GM23338 (cell line): ENCODE data around the gene NUSAP1.

Source experiments
- EZH2 ChIP-seq: fragments of 200-600 bp; sonication (generic); IDR thresholded peaks from one replicate; pipeline ENCODE4 v1.8.0; 2017; ENCODE audit warnings: antibody characterized with exemption, mild to moderate bottlenecking, low read depth; ENCODE audit not compliant: unreplicated experiment
- EZH2phosphoT487 ChIP-seq: fragments of 200-600 bp; sonication (generic); IDR thresholded peaks from one replicate; pipeline ENCODE4 v1.8.1; 2018; ENCODE audit warnings: antibody characterized with exemption; ENCODE audit not compliant: unreplicated experiment
- JUNB ChIP-seq: IDR thresholded peaks from one replicate; pipeline ENCODE4 v1.6.1; 2016; ENCODE audit warnings: antibody characterized with exemption; ENCODE audit not compliant: unreplicated experiment
- POLR2AphosphoS5 ChIP-seq: IDR thresholded peaks from 2 replicates; pipeline ENCODE4 v1.6.1; 2016; ENCODE audit warnings: antibody characterized with exemption, low read depth
- TF ChIP-seq, protein P1 (sequence below), 2 experiments: fragments of 200-600 bp in 1 of 2; sonication (generic) in 1 of 2; conservative IDR thresholded peaks; 2 replicates each; pipeline versions ENCODE4 v1.5.1 to v1.6.1; 2016 to 2017; ENCODE audit warnings: antibody characterized with exemption in 2 of 2, low read depth in 2 of 2, mild to moderate bottlenecking in 2 of 2, moderate library complexity in 1 of 2
- TF ChIP-seq, protein P2 (sequence below): fragments of 250-450 bp; sonication (Bioruptor Pico); IDR thresholded peaks from 2 replicates; pipeline ENCODE4 v1.5.0; 2020; ENCODE audit warnings: mild to moderate bottlenecking, moderate library complexity
- TF ChIP-seq, protein P3 (sequence below): IDR thresholded peaks from one replicate; pipeline ENCODE4 v1.6.1; 2018; ENCODE audit warnings: antibody characterized with exemption; ENCODE audit not compliant: unreplicated experiment

- TF ChIP-seq POLR2AphosphoS5 (no peak), EZH2phosphoT487 (no peak), EZH2 (no peak), JUNB (no peak)
- TF ChIP-seq, protein P1, sequence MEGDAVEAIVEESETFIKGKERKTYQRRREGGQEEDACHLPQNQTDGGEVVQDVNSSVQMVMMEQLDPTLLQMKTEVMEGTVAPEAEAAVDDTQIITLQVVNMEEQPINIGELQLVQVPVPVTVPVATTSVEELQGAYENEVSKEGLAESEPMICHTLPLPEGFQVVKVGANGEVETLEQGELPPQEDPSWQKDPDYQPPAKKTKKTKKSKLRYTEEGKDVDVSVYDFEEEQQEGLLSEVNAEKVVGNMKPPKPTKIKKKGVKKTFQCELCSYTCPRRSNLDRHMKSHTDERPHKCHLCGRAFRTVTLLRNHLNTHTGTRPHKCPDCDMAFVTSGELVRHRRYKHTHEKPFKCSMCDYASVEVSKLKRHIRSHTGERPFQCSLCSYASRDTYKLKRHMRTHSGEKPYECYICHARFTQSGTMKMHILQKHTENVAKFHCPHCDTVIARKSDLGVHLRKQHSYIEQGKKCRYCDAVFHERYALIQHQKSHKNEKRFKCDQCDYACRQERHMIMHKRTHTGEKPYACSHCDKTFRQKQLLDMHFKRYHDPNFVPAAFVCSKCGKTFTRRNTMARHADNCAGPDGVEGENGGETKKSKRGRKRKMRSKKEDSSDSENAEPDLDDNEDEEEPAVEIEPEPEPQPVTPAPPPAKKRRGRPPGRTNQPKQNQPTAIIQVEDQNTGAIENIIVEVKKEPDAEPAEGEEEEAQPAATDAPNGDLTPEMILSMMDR (conservative IDR thresholded peaks at IDR 0.05; ENCODE audit: low read depth in 2 of 2), result no peak
- TF ChIP-seq, protein P2, sequence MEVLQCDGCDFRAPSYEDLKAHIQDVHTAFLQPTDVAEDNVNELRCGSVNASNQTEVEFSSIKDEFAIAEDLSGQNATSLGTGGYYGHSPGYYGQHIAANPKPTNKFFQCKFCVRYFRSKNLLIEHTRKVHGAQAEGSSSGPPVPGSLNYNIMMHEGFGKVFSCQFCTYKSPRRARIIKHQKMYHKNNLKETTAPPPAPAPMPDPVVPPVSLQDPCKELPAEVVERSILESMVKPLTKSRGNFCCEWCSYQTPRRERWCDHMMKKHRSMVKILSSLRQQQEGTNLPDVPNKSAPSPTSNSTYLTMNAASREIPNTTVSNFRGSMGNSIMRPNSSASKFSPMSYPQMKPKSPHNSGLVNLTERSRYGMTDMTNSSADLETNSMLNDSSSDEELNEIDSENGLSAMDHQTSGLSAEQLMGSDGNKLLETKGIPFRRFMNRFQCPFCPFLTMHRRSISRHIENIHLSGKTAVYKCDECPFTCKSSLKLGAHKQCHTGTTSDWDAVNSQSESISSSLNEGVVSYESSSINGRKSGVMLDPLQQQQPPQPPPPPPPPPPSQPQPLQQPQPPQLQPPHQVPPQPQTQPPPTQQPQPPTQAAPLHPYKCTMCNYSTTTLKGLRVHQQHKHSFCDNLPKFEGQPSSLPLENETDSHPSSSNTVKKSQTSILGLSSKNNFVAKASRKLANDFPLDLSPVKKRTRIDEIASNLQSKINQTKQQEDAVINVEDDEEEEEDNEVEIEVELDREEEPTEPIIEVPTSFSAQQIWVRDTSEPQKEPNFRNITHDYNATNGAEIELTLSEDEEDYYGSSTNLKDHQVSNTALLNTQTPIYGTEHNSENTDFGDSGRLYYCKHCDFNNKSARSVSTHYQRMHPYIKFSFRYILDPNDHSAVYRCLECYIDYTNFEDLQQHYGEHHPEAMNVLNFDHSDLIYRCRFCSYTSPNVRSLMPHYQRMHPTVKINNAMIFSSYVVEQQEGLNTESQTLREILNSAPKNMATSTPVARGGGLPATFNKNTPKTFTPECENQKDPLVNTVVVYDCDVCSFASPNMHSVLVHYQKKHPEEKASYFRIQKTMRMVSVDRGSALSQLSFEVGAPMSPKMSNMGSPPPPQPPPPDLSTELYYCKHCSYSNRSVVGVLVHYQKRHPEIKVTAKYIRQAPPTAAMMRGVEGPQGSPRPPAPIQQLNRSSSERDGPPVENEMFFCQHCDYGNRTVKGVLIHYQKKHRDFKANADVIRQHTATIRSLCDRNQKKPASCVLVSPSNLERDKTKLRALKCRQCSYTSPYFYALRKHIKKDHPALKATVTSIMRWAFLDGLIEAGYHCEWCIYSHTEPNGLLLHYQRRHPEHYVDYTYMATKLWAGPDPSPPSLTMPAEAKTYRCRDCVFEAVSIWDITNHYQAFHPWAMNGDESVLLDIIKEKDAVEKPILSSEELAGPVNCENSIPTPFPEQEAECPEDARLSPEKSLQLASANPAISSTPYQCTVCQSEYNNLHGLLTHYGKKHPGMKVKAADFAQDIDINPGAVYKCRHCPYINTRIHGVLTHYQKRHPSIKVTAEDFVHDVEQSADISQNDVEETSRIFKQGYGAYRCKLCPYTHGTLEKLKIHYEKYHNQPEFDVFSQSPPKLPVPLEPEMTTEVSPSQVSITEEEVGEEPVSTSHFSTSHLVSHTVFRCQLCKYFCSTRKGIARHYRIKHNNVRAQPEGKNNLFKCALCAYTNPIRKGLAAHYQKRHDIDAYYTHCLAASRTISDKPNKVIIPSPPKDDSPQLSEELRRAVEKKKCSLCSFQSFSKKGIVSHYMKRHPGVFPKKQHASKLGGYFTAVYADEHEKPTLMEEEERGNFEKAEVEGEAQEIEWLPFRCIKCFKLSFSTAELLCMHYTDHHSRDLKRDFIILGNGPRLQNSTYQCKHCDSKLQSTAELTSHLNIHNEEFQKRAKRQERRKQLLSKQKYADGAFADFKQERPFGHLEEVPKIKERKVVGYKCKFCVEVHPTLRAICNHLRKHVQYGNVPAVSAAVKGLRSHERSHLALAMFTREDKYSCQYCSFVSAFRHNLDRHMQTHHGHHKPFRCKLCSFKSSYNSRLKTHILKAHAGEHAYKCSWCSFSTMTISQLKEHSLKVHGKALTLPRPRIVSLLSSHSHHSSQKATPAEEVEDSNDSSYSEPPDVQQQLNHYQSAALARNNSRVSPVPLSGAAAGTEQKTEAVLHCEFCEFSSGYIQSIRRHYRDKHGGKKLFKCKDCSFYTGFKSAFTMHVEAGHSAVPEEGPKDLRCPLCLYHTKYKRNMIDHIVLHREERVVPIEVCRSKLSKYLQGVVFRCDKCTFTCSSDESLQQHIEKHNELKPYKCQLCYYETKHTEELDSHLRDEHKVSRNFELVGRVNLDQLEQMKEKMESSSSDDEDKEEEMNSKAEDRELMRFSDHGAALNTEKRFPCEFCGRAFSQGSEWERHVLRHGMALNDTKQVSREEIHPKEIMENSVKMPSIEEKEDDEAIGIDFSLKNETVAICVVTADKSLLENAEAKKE (CRISPR knock-in tag), result no peak
- TF ChIP-seq, protein P3, sequence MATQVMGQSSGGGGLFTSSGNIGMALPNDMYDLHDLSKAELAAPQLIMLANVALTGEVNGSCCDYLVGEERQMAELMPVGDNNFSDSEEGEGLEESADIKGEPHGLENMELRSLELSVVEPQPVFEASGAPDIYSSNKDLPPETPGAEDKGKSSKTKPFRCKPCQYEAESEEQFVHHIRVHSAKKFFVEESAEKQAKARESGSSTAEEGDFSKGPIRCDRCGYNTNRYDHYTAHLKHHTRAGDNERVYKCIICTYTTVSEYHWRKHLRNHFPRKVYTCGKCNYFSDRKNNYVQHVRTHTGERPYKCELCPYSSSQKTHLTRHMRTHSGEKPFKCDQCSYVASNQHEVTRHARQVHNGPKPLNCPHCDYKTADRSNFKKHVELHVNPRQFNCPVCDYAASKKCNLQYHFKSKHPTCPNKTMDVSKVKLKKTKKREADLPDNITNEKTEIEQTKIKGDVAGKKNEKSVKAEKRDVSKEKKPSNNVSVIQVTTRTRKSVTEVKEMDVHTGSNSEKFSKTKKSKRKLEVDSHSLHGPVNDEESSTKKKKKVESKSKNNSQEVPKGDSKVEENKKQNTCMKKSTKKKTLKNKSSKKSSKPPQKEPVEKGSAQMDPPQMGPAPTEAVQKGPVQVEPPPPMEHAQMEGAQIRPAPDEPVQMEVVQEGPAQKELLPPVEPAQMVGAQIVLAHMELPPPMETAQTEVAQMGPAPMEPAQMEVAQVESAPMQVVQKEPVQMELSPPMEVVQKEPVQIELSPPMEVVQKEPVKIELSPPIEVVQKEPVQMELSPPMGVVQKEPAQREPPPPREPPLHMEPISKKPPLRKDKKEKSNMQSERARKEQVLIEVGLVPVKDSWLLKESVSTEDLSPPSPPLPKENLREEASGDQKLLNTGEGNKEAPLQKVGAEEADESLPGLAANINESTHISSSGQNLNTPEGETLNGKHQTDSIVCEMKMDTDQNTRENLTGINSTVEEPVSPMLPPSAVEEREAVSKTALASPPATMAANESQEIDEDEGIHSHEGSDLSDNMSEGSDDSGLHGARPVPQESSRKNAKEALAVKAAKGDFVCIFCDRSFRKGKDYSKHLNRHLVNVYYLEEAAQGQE, result no peak
Measured at GRCh38 chr15:41288464-41288863, 44.2 kb upstream of the NUSAP1 start.
